AG10803 (cell line): Measurements from ENCODE around the gene GALNT7.

Experiments used
- DNase-seq: peaks from one replicate; pipeline ENCODE4 v3.0.0; 2010; ENCODE audit warnings: low read depth
- H3K4me3 ChIP-seq: 2 replicates; pipeline ENCODE4 v1.5.1; 2011; ENCODE audit warnings: mild to moderate bottlenecking, low read length, control low read depth
- CTCF ChIP-seq: conservative IDR thresholded peaks from 2 replicates; pipeline ENCODE4 v1.5.1; 2011; ENCODE audit warnings: mild to moderate bottlenecking, low read length, control low read depth, inconsistent platforms

GALNT7 gene

GRCh38 chr4:173252024-173252935, 83.7 kb downstream of the GALNT7 start:
- peak; percentile 94 for DNase-seq
- H3K4me3 ChIP-seq = no peak overlapping the region
- TF ChIP-seq CTCF = no peak

DNA sequence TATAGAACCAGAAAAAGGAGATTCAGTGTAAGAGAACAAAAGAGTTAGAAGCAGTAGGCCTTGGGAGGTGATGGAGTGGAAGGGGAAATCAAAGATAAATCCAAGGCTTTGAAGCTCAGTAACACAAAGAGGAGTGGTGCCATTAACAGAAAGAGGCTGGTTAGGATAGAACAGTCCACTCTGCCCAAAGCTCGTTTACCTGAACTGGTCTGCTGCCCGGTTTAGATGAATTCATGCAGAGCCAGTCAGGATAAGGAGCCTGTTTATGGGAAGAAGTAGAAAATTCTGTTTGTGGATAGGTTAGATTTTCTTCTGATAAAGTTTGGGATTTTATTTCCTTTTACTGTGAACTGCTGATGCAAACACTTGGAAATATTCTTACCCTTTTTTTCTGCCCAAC, 85.0 kb downstream of the GALNT7 start:
- H3K4me3 ChIP-seq = no peak overlapping the region
- no peak for TF ChIP-seq CTCF
- DNase-seq = no peak

GRCh38 chr4:173254646-173255045, 86.0 kb downstream of the GALNT7 start:
- no peak for TF ChIP-seq CTCF

DNA sequence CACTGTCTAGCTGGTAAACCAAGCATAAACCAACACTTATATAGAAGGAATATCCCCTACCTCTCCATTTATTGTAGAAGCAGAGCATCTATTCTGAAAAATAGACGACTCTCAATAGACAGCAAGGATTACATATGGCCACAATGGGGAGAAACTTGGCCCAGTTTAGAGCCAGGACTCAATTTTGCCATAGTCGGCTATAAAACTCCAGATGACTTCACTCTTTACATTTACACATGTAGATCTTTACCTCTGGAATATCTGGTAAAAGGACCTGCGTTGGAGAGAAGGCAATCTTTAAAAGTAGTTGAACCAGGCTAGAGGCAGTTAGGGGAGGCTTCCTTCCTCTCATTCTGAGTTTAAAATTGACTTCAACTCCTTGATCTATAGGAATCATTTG, 88.2 kb downstream of the GALNT7 start:
- no peak for TF ChIP-seq CTCF
- no peak overlapping the region for H3K4me3 ChIP-seq
- no peak for DNase-seq

More at GRCh38 chr4:173254646-173255045, 86.0 kb downstream of the GALNT7 start:
- H3K4me3 ChIP-seq = no peak overlapping the region
- no peak for DNase-seq

DNA sequence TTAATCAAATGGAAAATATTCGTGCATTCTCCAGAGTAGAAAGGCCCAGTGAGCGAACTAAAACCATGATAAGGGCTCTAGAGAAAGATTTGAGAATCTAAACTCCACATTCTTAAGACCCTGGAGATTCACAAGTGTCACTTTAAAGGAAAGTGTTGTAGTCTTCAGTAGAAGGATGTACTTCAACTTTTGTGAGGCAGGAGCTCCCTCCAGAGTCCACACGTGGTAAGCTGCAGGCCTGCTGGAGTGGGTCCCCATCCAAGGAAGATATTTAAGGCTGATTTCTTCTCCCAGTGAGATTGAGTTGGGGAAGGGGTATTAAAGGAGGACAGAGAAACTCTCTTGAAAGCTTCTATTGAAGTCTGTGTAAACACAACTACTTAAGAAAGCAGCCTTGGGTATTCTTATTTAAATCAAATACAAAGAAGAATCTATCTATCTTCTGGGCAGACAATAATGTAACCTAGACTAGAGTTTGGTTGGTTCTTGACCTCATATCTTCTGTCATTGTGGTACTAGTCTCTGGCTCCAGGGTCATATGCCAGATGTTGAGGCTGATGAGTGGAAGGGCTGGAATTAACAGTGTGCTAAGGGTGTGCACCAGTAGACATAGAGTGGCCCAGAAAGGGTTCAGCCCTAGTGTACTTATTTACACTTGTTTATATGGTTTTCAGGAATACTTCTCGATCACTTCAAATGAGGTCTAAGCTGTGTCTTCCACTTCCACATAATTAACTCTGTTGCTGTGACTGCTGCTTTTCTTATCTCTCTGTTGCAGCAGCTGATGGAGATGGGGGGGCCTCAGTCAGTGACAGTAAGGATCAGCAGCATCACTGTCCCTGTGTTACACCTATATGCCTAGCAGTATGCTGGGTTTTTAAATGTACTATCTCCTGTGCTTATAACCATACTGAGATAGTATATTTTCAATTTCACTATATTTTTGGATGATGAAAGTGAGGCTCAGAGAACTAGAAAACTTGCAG, 89.4 kb downstream of the GALNT7 start:
- TF ChIP-seq CTCF = peak; percentile 98
- DNase-seq = peak; percentile 67
- no peak overlapping the region for H3K4me3 ChIP-seq

GRCh38 chr4:173258866-173259265, 90.3 kb downstream of the GALNT7 start:
- no peak for TF ChIP-seq CTCF
- H3K4me3 ChIP-seq = no peak overlapping the region
- DNase-seq = no peak
